Activated CD8-positive, alpha-beta T cell treated with anti-CD3 and anti-CD28 coated beads for 36 hours (primary cell): ENCODE results near the gene ADGRB3. TPM values are rescaled to one million over a fixed set of nuclear protein-coding genes. Genes with fewer than 3 reads are reported as not detected.

Experiments used
- ATAC-seq: fragments of 200-7000 bp; cut with Tn5 transposase; one replicate; pipeline ENCODE4 v1.10.0; 2021; ENCODE audit warnings: mild to moderate bottlenecking, moderate library complexity
- CTCF ChIA-PET: fragments of 350-600 bp; sonication (Branson Sonifier 250); formaldehyde crosslinking; loops from one replicate; lab custom pipeline; 2021; ENCODE audit warnings: antibody characterized with exemption; lab: Charles Lee
- POLR2A ChIA-PET: fragments of 350-600 bp; sonication (Branson Sonifier 250); formaldehyde crosslinking; loops from one replicate; lab custom pipeline; 2021; ENCODE audit warnings: antibody characterized with exemption; lab: Charles Lee
- DNase-seq: peaks from one replicate; pipeline ENCODE4 v3.0.0-alpha.2; 2020
- H3K27ac Mint-ChIP-seq: one replicate; pipeline ENCODE4 v1.8.0; 2021; ENCODE audit warnings: mild to moderate bottlenecking, mixed read lengths
- H3K27me3 Mint-ChIP-seq: one replicate; pipeline ENCODE4 v1.8.0; 2021; ENCODE audit warnings: mixed read lengths
- H3K36me3 Mint-ChIP-seq: one replicate; pipeline ENCODE4 v1.8.0; 2021; ENCODE audit warnings: low read depth, mixed read lengths
- H3K4me1 Mint-ChIP-seq: one replicate; pipeline ENCODE4 v1.8.0; 2021; ENCODE audit warnings: low read depth, mixed read lengths
- H3K4me3 Mint-ChIP-seq: one replicate; pipeline ENCODE4 v1.8.0; 2021; ENCODE audit warnings: mild to moderate bottlenecking, moderate library complexity, mixed read lengths
- H3K9me3 Mint-ChIP-seq: one replicate; pipeline ENCODE4 v1.8.0; 2021; ENCODE audit warnings: mixed read lengths
- intact Hi-C: fragments of 100-400 bp; cut with micrococcal nuclease; formaldehyde crosslinking; loops from one replicate; pipeline ENCODE4 v1.10.0; 2022
- total RNA-seq, 2 experiments: library from RNA; stranded (reverse); gene quantifications; one replicate each; pipeline ENCODE4 v1.2.3, GENCODE V29; 2021
- TF ChIP-seq, protein P1 (sequence below): fragments of 200-600 bp; IDR thresholded peaks from one replicate; pipeline ENCODE4 v1.8.0; 2022; ENCODE audit warnings: antibody characterized with exemption, mild to moderate bottlenecking

Gene ADGRB3
- total RNA-seq, 2 experiments from 2014 or later: not detected

DNA sequence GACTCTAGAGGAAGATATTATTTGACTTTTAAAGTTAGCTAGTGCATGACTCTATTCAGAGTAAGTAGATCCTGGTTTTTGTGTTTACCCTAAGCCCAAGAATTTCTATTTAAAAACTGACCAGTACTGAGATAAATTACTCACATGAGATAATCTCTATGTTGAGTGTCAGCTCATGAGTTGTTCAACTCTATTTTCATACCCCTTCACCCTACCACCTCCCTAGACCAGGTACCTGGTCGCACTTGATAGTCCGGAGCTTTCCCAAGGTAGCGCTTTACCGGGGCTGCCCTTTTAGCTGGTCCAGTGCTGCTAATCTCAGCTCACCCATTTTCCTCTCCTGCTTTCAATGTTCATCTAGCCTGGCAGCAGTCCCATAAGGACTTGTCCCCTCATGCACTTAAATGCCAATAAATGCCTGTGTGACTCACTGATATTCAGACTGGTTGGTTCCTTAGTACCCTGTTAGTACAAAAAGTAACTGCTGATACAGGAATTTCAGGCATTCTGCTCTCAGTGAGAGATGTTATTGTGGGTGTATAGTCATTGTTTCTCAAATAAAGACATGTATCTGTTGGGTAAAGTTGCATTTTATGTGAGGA lies 503.9 kb downstream of the ADGRB3 start:
- Mint-ChIP-seq H3K36me3 (no peaks in the 10 kb centered on the region), H3K27me3 (no peaks in the 10 kb centered on the region), H3K4me1 (no peaks in the 10 kb centered on the region), H3K4me3 (no peak overlapping the region), H3K27ac (no peak overlapping the region), H3K9me3 (peaks cover 3% of the 10 kb centered on the region)
- TF ChIP-seq, protein P1, sequence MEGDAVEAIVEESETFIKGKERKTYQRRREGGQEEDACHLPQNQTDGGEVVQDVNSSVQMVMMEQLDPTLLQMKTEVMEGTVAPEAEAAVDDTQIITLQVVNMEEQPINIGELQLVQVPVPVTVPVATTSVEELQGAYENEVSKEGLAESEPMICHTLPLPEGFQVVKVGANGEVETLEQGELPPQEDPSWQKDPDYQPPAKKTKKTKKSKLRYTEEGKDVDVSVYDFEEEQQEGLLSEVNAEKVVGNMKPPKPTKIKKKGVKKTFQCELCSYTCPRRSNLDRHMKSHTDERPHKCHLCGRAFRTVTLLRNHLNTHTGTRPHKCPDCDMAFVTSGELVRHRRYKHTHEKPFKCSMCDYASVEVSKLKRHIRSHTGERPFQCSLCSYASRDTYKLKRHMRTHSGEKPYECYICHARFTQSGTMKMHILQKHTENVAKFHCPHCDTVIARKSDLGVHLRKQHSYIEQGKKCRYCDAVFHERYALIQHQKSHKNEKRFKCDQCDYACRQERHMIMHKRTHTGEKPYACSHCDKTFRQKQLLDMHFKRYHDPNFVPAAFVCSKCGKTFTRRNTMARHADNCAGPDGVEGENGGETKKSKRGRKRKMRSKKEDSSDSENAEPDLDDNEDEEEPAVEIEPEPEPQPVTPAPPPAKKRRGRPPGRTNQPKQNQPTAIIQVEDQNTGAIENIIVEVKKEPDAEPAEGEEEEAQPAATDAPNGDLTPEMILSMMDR: no peak
- POLR2A ChIA-PET: no interaction called here
- CTCF ChIA-PET: no interaction called here
- ATAC-seq: no peak
- no peak for DNase-seq
- intact Hi-C loops: no loop called here

DNA sequence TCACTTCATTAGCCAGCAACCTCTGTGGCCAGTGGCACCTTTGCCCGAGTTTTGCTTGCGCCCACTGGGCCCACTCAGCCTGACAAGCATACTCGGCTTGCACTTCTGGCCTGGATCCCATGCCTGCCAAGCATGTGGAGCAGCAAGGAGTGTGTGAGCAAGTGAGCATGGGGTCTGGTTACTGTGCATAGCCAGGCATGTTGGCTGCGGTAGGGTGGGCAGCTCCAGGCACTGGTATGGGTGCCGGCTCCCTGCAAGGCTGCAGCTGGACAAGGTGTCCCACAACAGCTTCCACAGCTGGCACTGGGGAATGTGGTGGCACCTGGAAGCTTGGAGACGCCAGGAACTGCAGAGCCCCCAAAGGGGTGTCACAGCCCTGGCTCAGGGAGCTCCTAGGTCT lies 510.0 kb downstream of the ADGRB3 start:
- DNase-seq (no peak), ATAC-seq (no peak)
- TF ChIP-seq, protein P1: no peak
- Mint-ChIP-seq H3K9me3 (peaks cover 3% of the 10 kb centered on the region), H3K4me3 (no peak overlapping the region), H3K27me3 (no peaks in the 10 kb centered on the region), H3K27ac (no peak overlapping the region), H3K36me3 (no peaks in the 10 kb centered on the region), H3K4me1 (no peaks in the 10 kb centered on the region)
- ChIA-PET POLR2A (no interaction called here), CTCF (interaction anchor here (1.0 kb wide), 1 partner anchor 10 kb away, joined by 3 read pairs; no protein-coding TSS in a partner anchor)
- intact Hi-C loops: no loop called here

DNA sequence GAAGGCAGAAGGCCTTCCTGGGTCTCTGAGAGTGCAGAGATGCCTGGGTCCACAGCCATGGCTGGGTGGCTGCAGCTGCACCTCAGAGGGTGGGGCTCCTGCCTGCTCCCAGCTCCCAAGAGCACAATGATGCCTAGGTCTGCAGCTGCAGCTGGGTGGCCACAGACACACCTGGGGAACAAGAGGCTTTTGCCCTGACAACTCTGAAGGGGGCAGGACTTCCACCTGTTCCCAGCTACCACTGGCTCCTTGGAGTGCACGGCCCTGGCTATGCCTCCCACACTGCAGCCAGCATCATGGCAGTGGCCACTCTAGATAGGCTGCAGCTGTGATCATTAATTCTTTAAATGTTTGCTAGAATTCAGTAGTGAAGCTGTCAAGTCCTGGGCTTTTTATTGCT lies 511.3 kb downstream of the ADGRB3 start:
- no peaks in the 10 kb centered on the region for H3K27me3 Mint-ChIP-seq
- H3K4me3 Mint-ChIP-seq: no peak overlapping the region
- CTCF ChIA-PET: no interaction called here
- H3K9me3 Mint-ChIP-seq: peaks cover 3% of the 10 kb centered on the region
- POLR2A ChIA-PET: no interaction called here
- H3K4me1 Mint-ChIP-seq: no peaks in the 10 kb centered on the region
- no peak for ATAC-seq
- TF ChIP-seq, protein P1: no peak
- H3K36me3 Mint-ChIP-seq: no peaks in the 10 kb centered on the region
- intact Hi-C loops: no loop called here
- no peak overlapping the region for H3K27ac Mint-ChIP-seq
- DNase-seq: no peak

DNA sequence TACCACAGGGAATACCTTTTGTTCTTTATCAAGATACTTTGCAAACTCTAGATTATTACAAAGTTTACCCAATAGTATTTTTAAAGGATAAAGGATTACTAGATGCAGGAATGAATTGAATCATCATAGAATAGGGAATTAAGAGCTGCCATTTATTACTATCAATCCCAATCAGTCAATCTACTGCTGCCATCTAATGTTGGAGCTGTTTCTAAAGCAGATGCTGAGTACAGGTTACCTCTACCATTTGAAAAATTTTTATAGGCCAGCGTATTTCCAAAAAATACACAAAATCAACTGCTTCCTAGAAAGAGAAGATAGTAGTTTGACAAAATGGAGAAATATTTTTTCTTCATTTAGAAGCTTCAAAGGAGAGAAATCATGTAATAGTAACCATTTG lies 520.4 kb downstream of the ADGRB3 start:
- intact Hi-C loops: no loop called here
- DNase-seq: no peak
- Mint-ChIP-seq H3K4me3 (no peak overlapping the region), H3K4me1 (no peaks in the 10 kb centered on the region), H3K36me3 (no peaks in the 10 kb centered on the region), H3K27me3 (no peaks in the 10 kb centered on the region), H3K9me3 (peaks cover 1% of the 10 kb centered on the region), H3K27ac (no peak overlapping the region)
- ChIA-PET CTCF (interaction anchor here (1.1 kb wide), 1 partner anchor 14 kb away, joined by 3 read pairs; no protein-coding TSS in a partner anchor), POLR2A (no interaction called here)
- TF ChIP-seq, protein P1: no peak
- ATAC-seq: no peak

DNA sequence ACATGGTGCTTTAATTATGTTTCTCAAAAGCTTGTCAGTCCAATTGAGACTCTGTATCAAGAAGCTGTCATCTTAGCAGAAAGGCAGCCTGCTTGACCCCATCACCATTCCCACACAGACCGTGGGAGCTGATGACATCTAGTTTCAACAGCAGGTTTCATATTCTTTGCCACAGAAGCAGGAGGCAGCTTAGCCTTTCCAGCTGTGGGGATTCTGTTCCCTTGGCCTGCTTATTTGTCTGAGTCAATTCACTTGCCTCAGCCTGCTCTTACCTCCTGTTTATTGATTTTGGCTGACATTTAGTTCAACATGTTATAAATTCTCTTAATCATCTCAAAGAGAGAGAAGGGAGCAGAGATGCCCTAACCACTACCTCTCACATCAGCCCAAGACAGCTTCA lies 527.7 kb downstream of the ADGRB3 start:
- POLR2A ChIA-PET: interaction anchor here (0.6 kb wide), 1 partner anchor 55 kb away, joined by 3 read pairs; no protein-coding TSS in a partner anchor
- Mint-ChIP-seq H3K4me3 (no peak overlapping the region), H3K27me3 (no peaks in the 10 kb centered on the region), H3K27ac (no peak overlapping the region), H3K9me3 (no peaks in the 10 kb centered on the region), H3K4me1 (no peaks in the 10 kb centered on the region), H3K36me3 (no peaks in the 10 kb centered on the region)
- TF ChIP-seq, protein P1: no peak
- intact Hi-C loops: no loop called here
- CTCF ChIA-PET: no interaction called here
- DNase-seq: no peak
- ATAC-seq: no peak
